Mesendoderm (in vitro differentiated cells): ENCODE data around the gene GNAQ.
A peak's percentile ranks its signal among the peaks of the same experiment; 100 is the strongest.

ENCODE experiments used
- DNase-seq: peaks from one replicate; pipeline ENCODE4 v3.0.0; 2013
- H2AK5ac ChIP-seq: 2 replicates; pipeline ENCODE4 v1.6.1; 2013; ENCODE audit warnings: low read length, inconsistent platforms
- H2BK120ac ChIP-seq: 2 replicates; pipeline ENCODE4 v1.6.1; 2013; ENCODE audit warnings: low read depth, mild to moderate bottlenecking, low read length, moderate library complexity, mixed read lengths
- H2BK15ac ChIP-seq: replicated peaks from 2 replicates; pipeline ENCODE4 v1.6.1; 2013; ENCODE audit warnings: low read depth, mild to moderate bottlenecking, moderate library complexity
- H2BK5ac ChIP-seq: 2 replicates; pipeline ENCODE4 v1.6.1; 2013; ENCODE audit warnings: low read length, inconsistent platforms
- H3K18ac ChIP-seq: 2 replicates; pipeline ENCODE4 v1.6.1; 2013; ENCODE audit warnings: mild to moderate bottlenecking, low read length, mixed read lengths
- H3K23ac ChIP-seq: one replicate; pipeline ENCODE4 v1.6.1; 2013; ENCODE audit warnings: low read length
- H3K27ac ChIP-seq: 2 replicates; pipeline ENCODE4 v1.5.1; 2013; ENCODE audit warnings: low read depth, mild to moderate bottlenecking, inconsistent platforms, low read length, moderate library complexity
- H3K27me3 ChIP-seq: 2 replicates; pipeline ENCODE4 v1.6.1; 2013; ENCODE audit warnings: low read length, control low read depth, mild to moderate bottlenecking, inconsistent platforms; ENCODE audit not compliant: insufficient read depth, poor library complexity
- H3K36me3 ChIP-seq: 2 replicates; pipeline ENCODE4 v1.6.1; 2013; ENCODE audit warnings: low read length, inconsistent platforms; ENCODE audit not compliant: control insufficient read depth, insufficient read depth
- H3K4ac ChIP-seq: one replicate; pipeline ENCODE4 v1.6.1; 2013; ENCODE audit warnings: low read depth, mild to moderate bottlenecking, low read length, moderate library complexity
- H3K4me1 ChIP-seq: 2 replicates; pipeline ENCODE4 v1.6.1; 2013; ENCODE audit warnings: low read depth, low read length, inconsistent platforms; ENCODE audit not compliant: control insufficient read depth
- H3K4me2 ChIP-seq: 2 replicates; pipeline ENCODE4 v1.6.1; 2013; ENCODE audit warnings: low read length
- H3K4me3 ChIP-seq: 2 replicates; pipeline ENCODE4 v1.5.1; 2013; ENCODE audit warnings: mild to moderate bottlenecking, low read length
- H3K56ac ChIP-seq: one replicate; pipeline ENCODE4 v1.6.1; 2013; ENCODE audit warnings: low read length
- H3K79me1 ChIP-seq: 2 replicates; pipeline ENCODE4 v1.6.1; 2013; ENCODE audit warnings: low read length, inconsistent platforms
- H3K79me2 ChIP-seq: 2 replicates; pipeline ENCODE4 v1.6.1; 2013; ENCODE audit warnings: mild to moderate bottlenecking, low read length; ENCODE audit not compliant: control insufficient read depth, insufficient read depth
- H3K9ac ChIP-seq: 2 replicates; pipeline ENCODE4 v1.6.1; 2013; ENCODE audit warnings: low read length, inconsistent platforms
- H4K5ac ChIP-seq: one replicate; pipeline ENCODE4 v1.6.1; 2013; ENCODE audit warnings: low read length
- H4K8ac ChIP-seq: one replicate; pipeline ENCODE4 v1.6.1; 2013; ENCODE audit warnings: low read depth, mild to moderate bottlenecking, control low read depth, low read length, moderate library complexity
- WGBS: extraction: QIAGEN DNeasy Blood & Tissue Kit; methylation state at CpG from one replicate; pipeline ENCODE4 v1.1.7; 2013; ENCODE audit warnings: low lambda C conversion rate, missing lambda C conversion rate; ENCODE audit not compliant: insufficient coverage; ENCODE audit errors: extremely low coverage; 5-methylcytosine and 5-hydroxymethylcytosine counted together

Gene GNAQ

DNA sequence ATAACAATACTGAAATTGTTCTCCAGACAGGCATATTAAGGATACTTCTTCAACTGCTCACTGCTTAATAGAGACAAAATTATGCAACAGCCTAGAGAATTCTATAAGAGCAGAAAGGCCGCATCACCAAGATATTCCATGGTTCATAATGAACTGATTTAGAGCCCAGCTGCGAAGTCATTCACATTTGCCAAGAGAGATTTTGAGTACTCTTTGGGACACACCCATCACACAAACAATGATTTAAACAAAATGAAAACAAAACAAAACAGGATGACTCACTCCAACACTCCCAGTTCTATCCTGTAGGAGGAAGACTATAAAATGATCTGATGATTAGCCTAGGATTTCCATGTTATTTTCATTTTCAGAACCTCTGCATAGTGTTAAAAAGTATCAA, 237.8 kb downstream of the GNAQ start:
- Histone ChIP-seq H4K8ac (no peak overlapping the region), H2BK120ac (no peak overlapping the region), H3K27ac (no peak overlapping the region), H3K27me3 (no peaks in the 10 kb centered on the region), H4K5ac (no peak overlapping the region), H3K79me1 (no peaks in the 10 kb centered on the region), H2BK5ac (no peak overlapping the region), H3K4ac (no peak overlapping the region), H3K9ac (no peak overlapping the region), H3K4me2 (no peak overlapping the region), H2BK15ac (no peak overlapping the region), H3K79me2 (no peaks in the 10 kb centered on the region), H3K36me3 (no peaks in the 10 kb centered on the region), H2AK5ac (no peak overlapping the region), H3K4me1 (no peaks in the 10 kb centered on the region), H3K18ac (no peak overlapping the region), H3K23ac (no peak overlapping the region), H3K4me3 (no peak overlapping the region), H3K56ac (no peak overlapping the region)
- WGBS: no CpG with 5 or more reads among the region's 2 CpGs
- no peak for DNase-seq

- H4K5ac ChIP-seq: no peak overlapping the region
- no peak overlapping the region for H3K4me3 ChIP-seq
- H2BK15ac ChIP-seq: no peak overlapping the region
- no peaks in the 10 kb centered on the region for H3K27me3 ChIP-seq
- H3K4me1 ChIP-seq: no peaks in the 10 kb centered on the region
- H3K9ac ChIP-seq: no peak overlapping the region
- no peaks in the 10 kb centered on the region for H3K36me3 ChIP-seq
- no peak overlapping the region for H3K4me2 ChIP-seq
- H3K79me2 ChIP-seq: no peaks in the 10 kb centered on the region
- H3K56ac ChIP-seq: no peak overlapping the region
- H2BK5ac ChIP-seq: no peak overlapping the region
- H3K23ac ChIP-seq: no peak overlapping the region
- H3K79me1 ChIP-seq: no peaks in the 10 kb centered on the region
- H2AK5ac ChIP-seq: no peak overlapping the region
- H2BK120ac ChIP-seq: no peak overlapping the region
- H3K18ac ChIP-seq: no peak overlapping the region
- DNase-seq: no peak
- H3K4ac ChIP-seq: no peak overlapping the region
- no peak overlapping the region for H4K8ac ChIP-seq
- no CpG with 5 or more reads among the region's 5 CpGs for WGBS
- H3K27ac ChIP-seq: no peak overlapping the region
Measured at GRCh38 chr9:77789891-77790290, 241.7 kb downstream of the GNAQ start.

DNA sequence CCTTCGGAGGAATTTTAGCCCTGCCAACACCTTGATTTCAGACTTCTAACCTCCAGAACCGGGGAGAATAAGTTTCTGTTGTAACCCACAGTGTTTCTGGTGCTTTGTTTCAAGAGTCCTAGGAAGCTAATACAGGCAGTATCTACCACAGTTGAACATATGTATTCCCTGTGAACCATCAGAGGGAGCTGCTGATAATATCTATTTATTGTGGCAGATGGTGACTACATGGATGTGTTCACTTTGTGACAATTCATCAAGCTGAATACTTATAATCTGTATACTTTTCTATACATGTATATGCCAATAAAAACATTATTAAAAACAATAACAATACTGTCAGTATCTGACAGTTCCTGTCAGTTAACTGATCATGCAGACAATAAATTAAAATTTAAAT, 246.3 kb downstream of the GNAQ start:
- H4K5ac ChIP-seq: no peak overlapping the region
- H3K56ac ChIP-seq: no peak overlapping the region
- no peak overlapping the region for H2BK120ac ChIP-seq
- H3K4ac ChIP-seq: no peak overlapping the region
- no peak for DNase-seq
- H3K79me1 ChIP-seq: no peaks in the 10 kb centered on the region
- H3K4me1 ChIP-seq: no peaks in the 10 kb centered on the region
- no peak overlapping the region for H2BK5ac ChIP-seq
- no peak overlapping the region for H3K9ac ChIP-seq
- no peak overlapping the region for H2BK15ac ChIP-seq
- no peaks in the 10 kb centered on the region for H3K27me3 ChIP-seq
- no peak overlapping the region for H3K4me2 ChIP-seq
- H3K23ac ChIP-seq: no peak overlapping the region
- no CpG with 5 or more reads among the region's 2 CpGs for WGBS
- no peak overlapping the region for H2AK5ac ChIP-seq
- H3K36me3 ChIP-seq: no peaks in the 10 kb centered on the region
- H3K4me3 ChIP-seq: no peak overlapping the region
- no peaks in the 10 kb centered on the region for H3K79me2 ChIP-seq
- no peak overlapping the region for H3K18ac ChIP-seq
- H3K27ac ChIP-seq: no peak overlapping the region
- H4K8ac ChIP-seq: no peak overlapping the region

DNA sequence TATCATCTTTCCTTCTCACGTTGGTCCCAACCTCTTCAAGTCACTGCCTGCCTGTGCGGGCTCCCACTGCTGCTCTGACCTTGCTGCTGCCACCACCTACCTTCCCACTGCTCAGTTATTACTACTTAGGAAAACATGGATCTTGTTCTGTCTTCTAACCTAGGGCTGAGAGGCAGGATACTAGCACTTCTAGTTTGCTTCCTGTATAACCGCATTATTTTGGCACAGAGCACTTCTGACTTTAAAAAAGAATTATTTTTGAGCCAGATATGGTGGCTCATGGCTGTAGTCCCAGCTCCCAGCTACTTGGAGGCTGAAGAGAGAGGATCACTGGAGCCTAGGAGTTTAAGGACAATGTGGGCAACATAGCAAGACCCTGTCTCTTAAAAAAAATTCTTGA, 248.1 kb downstream of the GNAQ start:
- no peak overlapping the region for H2BK120ac ChIP-seq
- no peak overlapping the region for H3K23ac ChIP-seq
- no peak overlapping the region for H3K4me3 ChIP-seq
- no peak for DNase-seq
- H3K56ac ChIP-seq: no peak overlapping the region
- no peak overlapping the region for H4K5ac ChIP-seq
- no peak overlapping the region for H3K4me2 ChIP-seq
- no peak overlapping the region for H3K9ac ChIP-seq
- no peaks in the 10 kb centered on the region for H3K4me1 ChIP-seq
- H3K79me1 ChIP-seq: no peaks in the 10 kb centered on the region
- no peak overlapping the region for H2BK5ac ChIP-seq
- WGBS: no CpG with 5 or more reads among the region's 3 CpGs
- no peak overlapping the region for H4K8ac ChIP-seq
- no peak overlapping the region for H3K27ac ChIP-seq
- H2BK15ac ChIP-seq: no peak overlapping the region
- H3K4ac ChIP-seq: no peak overlapping the region
- no peaks in the 10 kb centered on the region for H3K79me2 ChIP-seq
- H3K27me3 ChIP-seq: no peaks in the 10 kb centered on the region
- peak overlapping the region; percentile 60 for H3K18ac ChIP-seq
- H2AK5ac ChIP-seq: no peak overlapping the region
- no peaks in the 10 kb centered on the region for H3K36me3 ChIP-seq

GRCh38 chr9:77779010-77779409, 252.6 kb downstream of the GNAQ start:
- no peak for DNase-seq
- Histone ChIP-seq H3K4me3 (no peak overlapping the region), H4K8ac (no peak overlapping the region), H2BK5ac (no peak overlapping the region), H3K27ac (no peak overlapping the region), H3K4me1 (no peaks in the 10 kb centered on the region), H3K4ac (no peak overlapping the region), H2AK5ac (no peak overlapping the region), H3K79me1 (no peaks in the 10 kb centered on the region), H4K5ac (no peak overlapping the region), H3K36me3 (no peaks in the 10 kb centered on the region), H2BK120ac (no peak overlapping the region), H3K18ac (no peak overlapping the region), H3K23ac (no peak overlapping the region), H2BK15ac (no peak overlapping the region), H3K79me2 (no peaks in the 10 kb centered on the region), H3K4me2 (no peak overlapping the region), H3K56ac (no peak overlapping the region), H3K27me3 (no peaks in the 10 kb centered on the region), H3K9ac (no peak overlapping the region)
- WGBS: no CpG with 5 or more reads among the region's 2 CpGs

- Histone ChIP-seq H3K4me2 (no peak overlapping the region), H2AK5ac (no peak overlapping the region), H3K79me2 (no peaks in the 10 kb centered on the region), H3K9ac (no peak overlapping the region), H4K8ac (no peak overlapping the region), H4K5ac (no peak overlapping the region), H3K79me1 (peaks cover 3% of the 10 kb centered on the region), H2BK120ac (no peak overlapping the region), H3K56ac (no peak overlapping the region), H3K36me3 (no peaks in the 10 kb centered on the region), H3K18ac (no peak overlapping the region), H3K4me3 (no peak overlapping the region), H2BK15ac (no peak overlapping the region), H3K23ac (no peak overlapping the region), H3K27me3 (no peaks in the 10 kb centered on the region), H2BK5ac (no peak overlapping the region), H3K27ac (no peak overlapping the region), H3K4ac (no peak overlapping the region), H3K4me1 (no peaks in the 10 kb centered on the region)
- no peak for DNase-seq
- no CpG with 5 or more reads among the region's 3 CpGs for WGBS
Measured at GRCh38 chr9:77773381-77773780, 258.2 kb downstream of the GNAQ start.
